SK-N-DZ (cell line): ENCODE measurements around the gene SHLD1.
"Not testable (repeated sequence)": the region's sequence is repeated elsewhere in the genome, so short reads cannot be mapped to it uniquely, and the experiment has no call there.

Source experiments
- DNase-seq: peaks from one replicate; pipeline ENCODE4 v3.0.0-alpha.2; 2015; ENCODE audit warnings: low spot score

The SHLD1 gene

DNA sequence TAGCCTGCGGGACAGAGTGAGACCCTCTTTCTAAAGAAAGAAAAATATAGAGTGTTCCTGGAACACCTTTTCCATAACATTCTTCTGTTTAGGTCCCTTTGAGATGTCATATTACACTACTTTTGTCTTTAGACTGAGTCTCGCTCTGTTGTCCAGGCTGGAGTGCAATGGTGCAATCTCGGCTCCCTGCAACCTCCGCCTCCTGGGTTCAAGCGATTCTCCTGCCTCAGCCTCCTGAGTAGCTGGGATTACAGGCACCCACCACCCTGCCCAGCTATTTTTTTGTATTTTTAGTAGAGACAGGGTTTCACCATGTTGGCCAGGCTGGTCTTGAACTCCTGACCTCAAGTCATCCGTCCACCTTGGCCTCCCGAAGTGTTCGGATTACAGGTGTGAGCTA lies 31.2 kb downstream of the SHLD1 start:
- DNase-seq = not testable (repeated sequence)

DNA sequence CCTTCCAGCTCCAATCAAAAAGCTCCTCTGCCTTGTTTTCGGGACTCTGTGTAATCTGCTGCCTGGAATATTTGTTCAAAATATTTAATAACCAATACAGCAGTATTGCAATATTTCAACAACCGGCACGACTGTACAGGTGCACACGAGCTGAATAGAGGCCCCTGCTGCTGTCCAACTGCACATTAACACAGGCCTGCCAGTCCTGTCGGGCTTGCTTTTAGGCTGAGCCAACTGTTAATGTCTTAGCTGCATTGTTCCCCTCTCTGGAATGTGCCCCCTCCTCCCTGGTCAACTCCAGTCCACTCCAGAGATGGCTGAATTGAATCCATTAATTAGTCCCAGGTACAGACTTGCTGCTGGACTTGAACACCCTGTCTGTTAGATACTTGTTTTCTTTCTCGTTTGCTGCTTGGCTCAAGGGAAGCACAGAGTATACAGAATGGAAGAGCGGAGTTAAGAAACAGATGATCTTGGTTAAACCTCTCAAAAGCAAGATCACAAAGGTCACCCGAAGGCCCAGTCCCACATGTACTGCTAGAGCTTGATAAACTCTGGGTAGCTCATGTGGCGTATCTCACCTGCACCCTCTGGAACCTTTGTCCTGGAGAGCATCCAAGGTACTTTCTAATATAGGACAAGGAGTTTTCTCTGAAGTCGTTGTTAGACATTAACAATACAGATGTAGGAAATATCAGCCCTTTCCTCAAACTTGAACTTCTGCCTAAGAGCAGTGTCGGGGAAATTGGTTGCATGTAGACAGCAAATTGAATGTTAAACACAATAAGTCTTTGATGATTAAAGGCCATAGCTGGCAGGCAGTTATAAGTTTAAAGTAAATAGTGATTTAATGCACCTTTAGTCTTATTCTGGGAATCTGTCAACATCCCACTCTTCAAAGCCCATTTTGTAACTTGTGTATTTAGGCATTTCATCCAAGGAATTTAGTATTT lies 31.9 kb downstream of the SHLD1 start:
- no peak for DNase-seq

GRCh38 chr20:5784735-5785134 lies 34.5 kb downstream of the SHLD1 start:
- no peak for DNase-seq

GRCh38 chr20:5785146-5785545 lies 34.9 kb downstream of the SHLD1 start:
- no peak for DNase-seq

- no peak for DNase-seq
Observed at GRCh38 chr20:5786930-5787795, 37.0 kb downstream of the SHLD1 start.

DNA sequence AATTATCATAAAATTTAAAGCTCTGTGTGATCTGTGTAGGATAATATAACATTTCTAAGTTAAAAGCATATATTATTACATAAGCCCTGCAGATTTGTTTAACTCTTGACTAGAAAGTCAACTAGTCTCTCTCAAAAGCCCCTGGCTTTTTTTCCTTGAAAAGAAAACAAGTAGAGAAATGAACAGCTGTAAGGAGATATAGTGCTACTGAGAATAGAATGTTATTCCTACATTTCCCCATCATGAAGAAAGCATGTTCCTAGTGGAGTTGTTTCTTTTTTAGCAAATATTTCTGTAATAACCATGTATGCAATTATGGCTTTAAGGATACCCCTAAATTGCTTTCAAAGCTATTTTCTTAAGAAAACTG lies 37.6 kb downstream of the SHLD1 start:
- no peak for DNase-seq

DNA sequence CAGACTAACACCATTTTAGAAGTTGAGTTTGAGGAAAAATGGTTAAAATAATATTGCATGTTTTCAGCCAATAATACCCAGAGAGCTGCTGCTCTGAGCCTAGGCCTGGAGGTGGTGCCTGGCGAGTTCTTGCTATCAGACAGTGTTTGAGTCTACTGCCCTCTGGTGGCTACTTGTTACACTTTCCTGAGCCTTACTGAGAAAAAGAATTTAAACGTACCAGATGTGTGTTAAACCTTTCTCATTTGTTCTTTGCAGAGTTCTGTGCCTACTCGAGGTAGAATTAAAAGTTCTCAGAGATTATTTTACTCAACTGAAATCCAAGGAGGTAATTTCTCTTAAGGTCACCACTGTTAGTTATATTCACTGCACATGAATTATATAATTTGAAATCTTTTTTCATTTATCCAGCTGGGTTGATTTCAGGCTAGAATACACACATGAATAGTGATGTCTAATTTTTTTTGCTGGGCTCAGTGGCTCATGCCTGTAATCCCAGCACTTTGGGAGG lies 38.2 kb downstream of the SHLD1 start:
- DNase-seq = peak; percentile 85

DNA sequence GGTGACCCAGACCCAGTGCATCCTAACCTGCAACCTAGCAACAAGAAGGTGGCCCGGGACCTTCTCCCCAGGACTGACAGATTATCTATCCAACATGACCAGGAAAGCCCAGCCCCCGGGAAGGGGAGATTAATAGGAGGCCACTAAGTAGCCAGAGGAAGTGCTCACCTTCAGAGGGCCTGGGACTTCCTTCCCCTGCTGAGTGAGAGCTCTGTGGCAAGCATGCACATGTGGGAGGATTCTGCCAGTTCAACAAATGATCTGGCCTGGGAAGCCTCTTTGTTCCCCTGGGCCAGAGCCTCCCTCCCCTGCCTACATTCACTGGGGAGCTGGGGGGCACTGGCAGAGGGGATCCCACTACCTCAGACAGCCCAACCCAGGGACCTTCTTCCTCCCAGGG lies 39.6 kb downstream of the SHLD1 start:
- no peak for DNase-seq

DNA sequence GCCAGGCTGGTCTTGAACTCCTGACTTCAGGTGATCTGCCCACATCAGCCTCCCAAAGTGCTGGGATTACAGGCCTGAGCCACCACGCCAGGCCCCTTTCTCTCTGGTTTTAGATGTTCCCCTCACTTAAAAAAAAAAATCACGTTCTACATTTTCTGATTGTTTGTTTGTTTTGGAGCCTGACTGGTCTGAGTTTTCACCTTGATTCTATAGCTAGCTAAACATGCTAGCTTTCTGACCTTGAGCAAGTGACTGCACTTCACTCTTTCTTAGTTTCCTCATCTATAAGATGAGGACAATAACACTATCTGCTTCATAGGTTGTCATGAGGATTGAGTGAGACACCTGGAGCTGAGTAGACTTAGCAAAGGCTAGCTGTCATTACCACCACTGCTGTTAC lies 43.7 kb downstream of the SHLD1 start:
- DNase-seq = no peak

DNA sequence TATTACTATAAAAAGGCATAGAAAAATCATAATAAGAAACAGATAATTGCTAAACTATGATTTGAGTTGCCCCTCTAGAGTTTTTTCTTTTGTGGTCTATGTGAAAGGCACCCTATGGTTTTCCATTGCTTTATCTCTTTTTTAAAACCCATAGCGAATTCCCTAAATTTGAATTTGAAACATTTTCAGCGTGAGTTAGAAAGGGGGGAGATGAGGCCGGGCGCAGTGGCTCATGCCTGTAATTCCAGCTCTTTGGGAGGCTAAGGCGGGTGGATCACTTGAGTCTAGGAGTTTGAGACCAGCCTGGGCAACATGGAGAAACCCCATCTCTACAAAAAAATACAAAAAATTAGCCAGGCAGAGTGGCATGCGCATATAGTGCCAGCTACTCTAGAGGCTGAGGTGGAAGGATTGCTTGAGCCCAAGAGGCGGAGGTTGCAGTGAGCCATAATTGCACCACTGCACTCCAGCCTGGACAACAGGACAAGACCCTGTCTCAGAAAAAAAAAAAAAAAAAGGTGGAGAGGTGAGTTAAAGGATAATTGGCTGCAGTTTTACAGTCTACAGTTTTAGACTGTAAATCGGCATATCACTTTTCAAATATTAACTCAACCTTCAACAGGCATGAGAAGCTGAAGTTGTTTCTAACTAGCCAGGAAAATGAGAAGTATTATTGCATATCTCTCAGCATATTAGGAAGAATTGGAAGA lies 46.3 kb downstream of the SHLD1 start:
- DNase-seq = no peak

- DNase-seq = no peak
Observed at GRCh38 chr20:5797165-5797564, 47.0 kb downstream of the SHLD1 start.

- DNase-seq = no peak
Observed at GRCh38 chr20:5797843-5798462, 47.8 kb downstream of the SHLD1 start.

DNA sequence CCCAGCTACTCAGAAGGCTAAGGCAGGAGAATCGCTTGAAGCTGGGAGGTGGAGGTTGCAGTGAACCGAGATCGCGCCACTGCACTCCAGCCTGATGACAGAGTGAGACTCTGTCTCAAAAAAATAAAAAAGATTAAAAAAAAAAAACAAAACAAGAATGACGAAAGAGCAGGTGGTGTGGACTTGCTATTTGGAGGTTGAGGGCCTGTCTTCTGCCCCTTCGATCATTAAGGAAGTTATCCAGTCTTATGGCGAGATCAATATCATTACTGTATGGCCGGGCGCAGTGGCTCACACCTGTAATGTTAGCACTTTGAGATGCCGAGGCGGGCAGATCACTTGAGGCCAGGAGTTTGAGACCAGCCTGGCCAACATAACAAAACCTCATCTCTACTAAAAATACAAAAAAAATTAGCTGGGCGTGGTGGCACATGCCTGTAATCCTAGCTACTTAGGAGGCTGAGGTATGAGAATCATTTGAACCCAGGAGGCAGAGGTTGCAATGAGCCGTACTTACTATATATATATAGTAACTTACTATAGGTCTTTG lies 53.6 kb downstream of the SHLD1 start:
- not testable (repeated sequence) for DNase-seq

- no peak for DNase-seq
Observed at GRCh38 chr20:5806457-5807263, 56.5 kb downstream of the SHLD1 start.

DNA sequence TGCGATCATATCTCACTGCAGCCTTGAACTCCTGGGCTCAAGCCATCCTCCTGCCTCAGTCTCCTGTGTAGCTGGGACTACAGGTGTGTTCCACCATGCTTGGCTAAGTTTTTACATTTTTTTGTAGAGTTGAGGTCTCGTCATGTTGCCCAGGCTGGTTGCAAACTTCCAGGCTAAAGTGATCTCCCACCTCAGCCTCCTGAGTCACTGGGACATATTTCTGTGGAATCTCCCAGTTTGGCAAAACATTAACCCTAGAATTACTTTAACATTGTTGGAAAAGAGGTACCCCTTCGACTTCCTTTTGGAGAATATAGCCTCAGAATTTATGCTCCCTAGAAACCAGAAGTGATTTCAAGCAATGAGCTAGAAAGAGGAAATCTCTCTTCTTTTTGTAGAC lies 57.2 kb downstream of the SHLD1 start:
- no peak for DNase-seq

GRCh38 chr20:5808901-5809300 lies 58.7 kb downstream of the SHLD1 start:
- DNase-seq = no peak

GRCh38 chr20:5809495-5809894 lies 59.3 kb downstream of the SHLD1 start:
- no peak for DNase-seq

GRCh38 chr20:5810800-5811422 lies 60.7 kb downstream of the SHLD1 start:
- DNase-seq = peak; percentile 26

DNA sequence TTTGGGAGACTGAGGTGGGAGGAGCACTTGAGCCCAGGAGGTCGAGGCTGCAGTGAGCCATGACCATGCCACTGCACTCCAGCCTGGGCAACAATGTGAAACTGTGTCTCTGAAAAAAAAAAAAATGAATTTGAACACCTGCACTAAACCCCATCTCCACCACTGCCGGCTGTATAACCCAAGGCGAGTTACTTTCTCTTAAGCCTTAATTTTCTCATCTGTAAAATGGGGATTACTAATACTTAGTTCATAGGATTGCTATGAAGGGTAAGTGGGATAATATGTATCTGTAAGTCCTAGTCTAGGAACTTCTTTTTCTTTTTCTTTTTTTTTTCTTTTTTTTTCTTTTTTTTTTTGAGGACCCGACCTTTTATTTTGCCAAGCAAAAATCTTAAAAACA lies 61.5 kb downstream of the SHLD1 start:
- no peak for DNase-seq

GRCh38 chr20:5818346-5818681 lies 68.1 kb downstream of the SHLD1 start:
- no peak for DNase-seq
